Dedifferentiated amniotic fluid mesenchymal stem cell (primary cell): Measurements from ENCODE around the gene CYP39A1.
A peak's percentile ranks its signal among the peaks of the same experiment; 100 is the strongest.

Source experiments
- DNase-seq: peaks from one replicate; pipeline ENCODE4 v3.0.0-alpha.2; 2016; ENCODE audit errors: extremely low spot score

The CYP39A1 gene

DNA sequence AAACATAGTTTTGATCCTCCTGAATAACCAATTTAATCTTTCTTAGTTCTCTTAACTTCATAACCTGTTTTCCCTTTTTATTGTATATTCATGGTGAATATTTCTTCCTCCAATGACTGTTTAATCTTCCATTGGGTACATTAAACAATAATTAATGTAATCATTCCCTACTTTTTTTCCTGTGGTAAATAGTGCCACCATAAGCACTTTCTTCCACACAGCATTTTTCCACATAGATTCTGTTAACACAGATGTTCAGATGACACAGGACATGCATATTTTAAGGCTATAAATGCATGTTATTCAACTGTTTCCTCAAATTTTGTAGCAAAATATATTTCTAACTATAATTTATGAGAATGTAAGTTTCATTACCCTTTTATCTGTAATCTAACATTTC lies 61.9 kb downstream of the CYP39A1 start:
- DNase-seq, result no peak

DNA sequence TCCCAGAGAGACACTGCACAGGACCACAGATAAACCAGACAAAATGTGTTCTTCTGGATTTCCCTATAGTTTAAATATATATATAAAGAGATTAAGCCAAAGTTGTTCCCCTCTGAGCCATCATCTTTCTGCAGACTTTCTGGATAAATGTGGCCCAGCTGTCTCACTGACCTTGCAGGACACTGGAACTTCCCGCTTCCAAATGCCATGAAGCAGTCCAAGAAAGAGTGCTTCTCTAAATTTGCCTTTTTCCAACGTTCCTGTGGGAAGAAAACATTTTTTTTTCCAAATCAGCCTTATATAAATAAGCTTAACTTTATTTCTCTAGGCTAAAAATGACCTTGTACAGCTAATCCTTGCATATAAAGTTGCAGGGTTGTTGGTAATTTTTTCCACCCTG lies 65.7 kb downstream of the CYP39A1 start:
- DNase-seq, result no peak

DNA sequence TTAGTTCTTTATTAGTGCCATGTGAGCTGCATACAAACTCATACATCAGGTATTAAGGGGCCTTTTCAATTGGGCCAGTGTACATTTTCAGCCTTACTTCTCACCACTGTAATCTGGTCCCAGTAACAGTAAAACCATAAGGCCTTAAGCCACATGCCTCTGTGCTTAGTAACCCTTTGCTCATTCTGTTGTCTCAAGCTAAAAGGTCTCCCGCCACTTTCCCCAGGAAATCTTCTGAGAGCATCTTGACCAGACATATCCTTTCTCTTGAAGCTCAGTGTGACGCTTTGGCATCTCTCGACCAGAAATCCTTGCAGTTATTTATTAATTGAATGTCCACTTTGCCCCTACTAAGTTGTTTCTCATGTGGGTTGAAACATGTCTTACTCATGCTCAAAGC lies 68.0 kb downstream of the CYP39A1 start:
- DNase-seq, result no peak

DNA sequence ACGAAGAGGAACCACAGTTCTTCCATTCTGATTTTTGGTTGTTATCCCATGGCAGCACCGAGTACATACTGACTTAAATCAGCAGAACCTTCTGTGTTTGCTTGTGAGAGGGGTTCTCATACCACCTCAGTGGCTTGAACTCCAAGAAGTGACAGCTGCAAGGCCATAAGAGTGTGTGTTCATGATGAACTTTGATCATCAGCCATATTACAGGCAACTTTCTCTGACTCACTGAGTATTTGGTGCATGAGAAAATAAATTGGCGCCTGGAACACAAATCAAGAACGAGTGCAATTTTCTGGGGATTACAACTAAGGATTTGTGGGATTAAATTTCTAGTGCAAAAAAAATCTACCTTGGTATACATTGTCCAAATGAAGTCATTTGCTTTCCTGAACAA lies 68.9 kb downstream of the CYP39A1 start:
- no peak for DNase-seq

DNA sequence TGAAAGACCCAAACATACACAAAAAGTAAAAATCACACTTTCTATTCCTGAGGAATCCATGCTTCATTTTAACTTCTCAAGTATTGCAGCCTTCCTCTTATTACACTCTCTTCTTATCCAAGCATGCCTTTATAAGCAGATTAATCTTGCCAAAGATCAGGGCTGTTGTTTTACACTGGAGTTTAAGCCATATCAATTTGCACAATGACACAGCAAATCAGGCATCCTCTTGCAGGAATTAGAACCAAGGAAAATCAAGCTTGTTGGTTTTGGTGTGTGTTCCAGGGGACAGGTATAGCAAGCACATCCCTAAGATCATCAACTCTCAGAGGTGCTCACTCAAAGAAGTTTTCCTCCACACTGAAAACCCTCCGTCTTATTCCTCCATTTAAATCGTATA lies 69.5 kb downstream of the CYP39A1 start:
- DNase-seq, result peak; percentile 37

DNA sequence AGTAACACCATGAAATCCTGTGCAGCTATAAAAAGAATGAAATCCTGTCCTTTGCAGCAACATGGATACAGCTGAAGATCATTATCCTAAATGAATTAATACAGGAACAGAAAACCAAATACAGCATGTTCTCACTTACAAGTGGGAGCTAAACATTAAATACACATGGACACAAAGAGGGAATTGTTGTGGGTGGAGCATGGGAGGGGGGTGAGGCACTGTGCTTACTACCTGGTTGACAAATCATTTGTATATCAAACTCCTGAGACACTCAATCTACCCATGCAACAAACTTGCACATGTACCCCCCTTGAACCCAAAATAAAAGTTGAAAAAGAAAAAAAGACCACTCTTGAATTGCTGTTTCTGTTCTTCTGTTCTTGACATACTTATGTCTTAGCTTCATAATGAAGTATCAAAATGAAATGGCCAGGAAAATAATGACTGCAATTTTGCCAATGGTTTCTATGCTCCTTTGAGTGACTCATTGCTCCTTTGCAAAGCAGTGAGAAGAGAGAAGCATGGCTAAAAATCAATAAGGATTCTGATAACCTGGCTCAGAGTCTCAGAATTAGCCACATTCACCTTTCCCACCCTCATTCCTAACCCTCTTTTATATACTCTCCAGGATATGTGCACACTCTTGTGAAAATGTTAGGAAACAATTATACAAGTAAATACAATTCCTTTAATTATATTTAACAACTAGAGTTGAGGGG lies 71.0 kb downstream of the CYP39A1 start:
- DNase-seq, result no peak

DNA sequence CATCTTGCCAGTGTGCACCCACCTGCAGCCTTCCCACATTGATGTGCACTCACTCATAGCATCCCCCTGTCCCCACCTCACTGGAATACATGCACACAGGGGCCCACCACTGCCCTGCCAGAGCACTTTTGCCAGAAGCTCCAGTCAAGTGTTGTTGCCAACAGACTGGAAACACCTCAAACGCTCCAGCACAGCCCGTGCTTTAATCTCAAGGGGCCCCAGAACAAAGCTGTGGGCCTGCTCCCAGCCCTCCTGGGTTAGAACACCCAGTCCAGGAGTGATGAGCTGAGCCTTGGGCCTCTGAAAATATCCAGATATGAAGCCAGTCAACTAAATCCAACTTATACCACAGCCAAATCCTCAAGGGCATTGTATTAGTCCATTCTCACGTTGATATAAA lies 77.1 kb downstream of the CYP39A1 start:
- no peak for DNase-seq

DNA sequence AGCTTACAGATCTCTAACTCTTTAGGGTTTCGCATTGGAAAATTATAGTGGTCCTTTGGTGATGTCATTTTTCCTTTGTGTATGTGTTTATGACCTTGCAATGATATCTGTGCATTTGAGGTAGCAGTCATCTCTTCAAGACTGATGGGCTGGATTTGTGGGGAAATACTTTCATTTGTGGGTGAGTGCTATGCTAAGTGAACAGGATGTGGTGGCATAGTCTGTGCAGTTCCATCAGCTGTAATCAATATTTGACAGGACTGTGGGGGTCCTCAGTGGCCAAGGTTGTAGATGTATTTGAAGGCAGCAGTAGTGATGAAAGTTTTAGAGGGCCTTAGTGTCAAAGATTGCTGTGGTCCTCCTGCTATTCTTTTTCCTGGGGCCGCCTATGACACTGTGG lies 79.5 kb downstream of the CYP39A1 start:
- no peak for DNase-seq

DNA sequence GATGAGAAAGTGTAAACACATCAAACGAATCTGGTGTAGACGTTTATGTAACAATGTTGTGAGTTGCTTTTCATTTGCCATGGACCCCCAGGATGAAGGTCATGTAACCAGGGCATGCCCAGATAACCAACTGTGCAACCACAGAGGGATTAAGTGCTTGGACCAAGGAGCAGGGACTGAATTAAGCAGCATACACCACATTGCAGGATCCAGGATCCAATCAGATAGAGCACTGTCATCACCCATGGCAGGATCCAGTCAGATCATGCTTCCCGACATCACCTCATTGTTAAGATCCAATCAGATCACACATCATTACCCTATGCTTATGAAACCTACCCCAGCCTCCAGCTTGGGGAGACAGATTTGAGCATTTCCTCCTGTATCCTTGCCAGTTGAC lies 87.1 kb downstream of the CYP39A1 start:
- DNase-seq, result no peak

DNA sequence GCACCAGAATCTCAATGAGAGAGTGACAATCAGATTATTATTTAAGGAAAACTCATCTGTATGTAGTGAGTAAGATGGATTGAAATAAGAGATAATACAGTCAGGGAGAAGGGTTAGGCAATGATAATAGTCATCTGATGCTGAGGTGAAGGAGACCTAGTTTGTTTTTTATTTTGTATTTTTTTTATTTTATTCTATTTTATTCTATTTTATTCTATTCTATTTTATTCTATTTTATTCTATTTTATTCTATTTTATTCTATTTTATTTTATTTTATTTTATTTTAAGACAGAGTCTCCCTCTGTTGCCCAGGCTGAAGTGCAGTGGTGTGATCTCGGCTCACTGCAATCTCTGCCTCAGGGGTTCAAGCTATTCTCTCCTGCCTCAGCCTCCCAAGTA lies 88.7 kb downstream of the CYP39A1 start:
- no peak for DNase-seq

DNA sequence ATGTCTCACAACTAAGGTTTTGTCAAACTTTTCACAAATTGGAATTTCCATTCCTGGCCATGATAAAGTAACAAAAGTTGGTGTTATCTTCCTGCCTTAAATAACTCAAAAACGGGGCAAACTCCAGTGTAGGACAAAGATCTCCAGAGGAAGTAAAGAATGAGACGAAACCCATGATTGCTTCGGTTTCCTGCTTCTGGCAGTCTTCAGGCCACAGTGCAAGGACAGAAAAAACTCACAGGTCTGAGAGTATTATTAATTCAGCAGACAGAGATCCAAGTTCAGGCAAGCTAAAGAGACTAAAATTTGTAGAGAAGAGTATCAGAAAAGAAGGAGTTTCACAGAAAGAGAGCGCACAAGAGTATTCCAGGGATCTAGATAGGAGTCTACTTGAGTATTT lies 96.6 kb downstream of the CYP39A1 start:
- DNase-seq, result no peak

DNA sequence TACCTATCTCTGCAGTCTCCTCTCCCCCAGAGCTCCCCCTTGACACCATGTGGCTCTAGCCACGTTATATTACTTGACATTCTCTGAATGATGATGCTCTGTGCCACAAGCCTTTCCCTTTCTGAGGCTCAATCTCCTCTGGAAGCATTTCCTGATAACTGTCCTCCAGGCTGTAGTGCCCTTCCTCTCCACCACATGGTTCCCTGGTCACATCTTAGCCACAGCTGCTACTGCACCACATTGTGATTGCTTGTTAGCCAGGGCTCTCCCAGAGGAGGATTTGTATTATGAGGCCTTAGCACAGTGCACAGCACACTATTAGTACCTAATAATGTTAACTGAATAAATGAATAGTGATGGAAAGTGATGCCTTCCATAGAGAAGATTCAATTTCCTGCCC lies 97.5 kb downstream of the CYP39A1 start:
- DNase-seq, result no peak

DNA sequence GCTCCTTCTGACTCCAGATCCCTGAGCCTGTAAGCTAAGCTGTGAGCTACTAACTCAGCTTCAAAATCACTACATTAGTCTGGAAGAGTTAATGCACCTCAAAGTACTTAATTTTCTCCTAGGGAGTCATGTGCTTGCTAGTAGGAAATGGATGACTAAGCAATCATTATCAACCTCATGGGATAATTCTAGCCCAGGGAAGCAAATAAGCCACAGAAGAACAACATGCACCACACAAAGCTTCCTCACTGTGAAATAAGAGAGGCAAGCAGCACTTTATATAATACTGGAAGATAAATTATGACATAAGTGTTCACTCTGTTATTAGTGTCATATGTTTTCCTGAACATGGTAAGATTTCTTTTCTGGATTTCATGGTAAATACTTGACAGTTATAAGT lies 103.5 kb downstream of the CYP39A1 start:
- no peak for DNase-seq

DNA sequence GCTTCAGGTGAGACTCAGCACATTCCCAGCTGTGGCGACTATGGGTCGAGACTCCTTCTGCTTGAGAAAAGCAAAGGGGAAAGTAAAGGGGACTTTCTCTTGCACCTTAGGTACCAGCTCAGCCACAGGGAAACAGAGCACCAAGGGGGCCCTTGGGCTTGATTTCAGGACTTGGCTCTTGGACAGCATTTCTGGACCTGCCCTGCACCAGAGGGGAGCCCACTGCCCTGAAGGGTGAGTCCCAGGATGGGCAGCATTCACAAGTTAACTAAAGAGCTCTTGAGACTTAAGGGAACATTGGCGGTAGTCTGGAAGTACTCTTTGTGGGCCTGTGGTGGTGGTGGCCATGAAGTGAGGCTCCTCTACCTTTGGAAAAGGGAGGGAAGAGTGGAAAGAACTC lies 111.1 kb downstream of the CYP39A1 start:
- DNase-seq, result no peak

DNA sequence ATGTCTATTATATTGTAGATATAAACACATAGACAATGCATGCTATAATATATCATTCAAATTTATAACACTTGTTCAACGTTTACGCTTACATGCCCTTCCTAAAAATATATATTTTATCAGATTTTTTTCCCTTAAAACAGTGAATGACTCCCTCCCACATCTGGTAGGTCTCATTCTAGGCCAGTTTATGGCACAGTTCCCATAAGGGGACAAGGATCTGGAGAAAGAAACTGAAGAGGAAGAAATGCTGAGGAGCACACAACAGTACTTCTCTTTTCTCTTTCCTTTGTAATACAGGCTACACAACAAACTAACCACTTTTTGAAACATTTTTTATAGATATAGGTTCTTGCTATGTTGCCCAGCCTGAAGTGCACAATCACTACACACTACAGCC lies 112.8 kb downstream of the CYP39A1 start:
- no peak for DNase-seq

DNA sequence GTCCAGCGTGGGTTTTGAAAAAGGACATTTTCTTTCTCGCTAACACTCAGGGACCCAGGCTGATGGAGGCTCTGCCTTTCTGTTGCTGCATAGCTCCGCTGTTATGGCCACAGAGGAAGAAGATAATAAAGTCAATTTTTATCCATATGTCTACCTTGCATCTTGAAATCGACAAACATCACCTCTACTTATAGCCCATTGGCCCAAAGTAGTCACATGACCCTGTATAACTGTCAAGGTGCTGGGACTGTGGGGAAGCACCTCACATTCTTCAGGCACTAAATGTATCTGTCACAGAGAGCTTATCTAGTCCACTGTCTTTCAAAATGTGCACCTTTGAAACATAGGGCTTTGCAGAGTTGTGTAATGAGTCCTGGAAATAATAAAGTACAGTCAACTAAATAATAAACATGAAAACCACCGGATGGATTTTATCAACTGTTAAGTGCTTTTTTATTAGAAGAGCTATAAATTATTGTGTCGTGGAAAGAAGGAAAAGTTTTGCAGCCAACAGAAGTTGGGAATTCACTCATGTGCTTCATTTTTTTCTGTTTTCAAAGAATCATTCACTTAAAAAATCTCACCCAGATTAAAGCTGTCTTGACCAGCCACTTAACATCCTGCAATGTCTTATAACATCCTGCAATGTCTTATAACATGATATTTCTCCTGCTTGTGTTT lies 113.7 kb downstream of the CYP39A1 start:
- no peak for DNase-seq

DNA sequence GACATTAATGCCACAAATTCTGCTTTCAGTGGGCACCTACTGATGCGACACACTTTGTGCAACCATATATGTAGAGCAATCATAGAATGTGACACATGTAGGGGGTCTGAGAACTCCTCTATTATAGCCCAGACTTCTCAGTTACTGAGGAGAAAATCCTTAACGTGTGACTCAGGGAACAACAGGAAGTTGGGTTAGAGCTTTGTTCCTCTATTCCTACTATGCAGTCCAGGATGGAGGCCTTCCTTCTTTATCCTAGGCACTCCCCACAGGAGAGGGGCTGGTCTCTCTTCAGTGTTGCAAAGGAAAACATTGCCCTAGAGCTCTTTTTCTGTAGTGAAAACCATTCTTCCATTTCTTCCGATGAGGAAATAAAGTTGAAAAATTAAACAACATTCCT lies 121.7 kb downstream of the CYP39A1 start:
- no peak for DNase-seq

DNA sequence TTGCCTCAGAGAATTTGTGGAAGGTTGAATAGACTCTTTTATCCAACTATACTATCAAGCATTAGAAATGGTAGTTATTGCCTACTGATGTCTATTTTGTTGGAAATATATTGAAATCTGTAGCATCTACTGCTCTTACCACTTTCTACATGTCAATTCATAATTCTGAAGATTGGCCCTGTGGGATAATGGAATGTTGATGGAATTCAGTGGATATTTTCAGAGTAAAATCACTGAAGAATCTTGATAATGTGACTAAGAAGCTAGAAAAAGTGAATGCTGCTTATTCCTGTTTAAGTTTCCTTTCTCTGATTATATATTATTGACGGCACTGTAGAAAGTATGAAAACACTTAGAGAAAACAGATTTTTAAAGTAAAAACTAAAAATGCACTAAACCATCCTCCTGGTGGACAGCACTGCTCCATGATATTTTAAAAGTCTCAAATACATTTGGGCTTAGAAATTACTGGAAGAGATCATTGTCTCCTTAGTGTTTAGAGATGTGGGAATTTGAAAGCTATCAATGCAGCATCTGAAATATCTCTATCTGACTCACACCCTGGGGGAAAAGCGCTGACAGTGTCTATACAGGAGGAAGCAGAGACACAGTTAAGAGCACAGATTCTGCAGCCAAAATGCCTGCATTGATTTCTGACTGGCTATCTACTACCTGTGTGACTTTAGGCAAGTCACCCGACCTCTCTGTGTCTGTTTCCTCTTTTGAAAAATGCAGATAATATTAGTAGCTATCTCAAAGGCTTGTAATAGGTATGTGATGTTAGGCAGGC lies 123.5 kb downstream of the CYP39A1 start:
- DNase-seq, result peak; percentile 44

DNA sequence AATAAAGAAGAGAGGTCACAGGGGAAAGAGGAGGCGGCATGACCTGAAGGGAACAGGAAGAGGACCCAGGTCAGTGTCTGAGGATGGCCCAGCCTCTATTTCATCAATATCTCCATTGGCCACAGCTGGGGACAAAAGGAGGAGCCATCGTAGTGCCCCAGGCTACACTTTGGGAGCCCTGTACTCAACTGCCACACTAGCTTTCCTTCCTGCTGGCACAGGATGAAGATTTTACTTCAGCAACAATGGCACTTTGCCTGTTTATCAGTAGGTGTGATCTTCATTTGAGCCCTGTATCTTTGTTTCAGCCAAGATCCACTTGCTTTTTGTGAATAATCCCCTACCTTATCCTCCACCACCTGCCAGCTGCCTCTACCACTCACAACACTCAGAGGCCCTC lies 126.0 kb downstream of the CYP39A1 start:
- DNase-seq, result no peak

DNA sequence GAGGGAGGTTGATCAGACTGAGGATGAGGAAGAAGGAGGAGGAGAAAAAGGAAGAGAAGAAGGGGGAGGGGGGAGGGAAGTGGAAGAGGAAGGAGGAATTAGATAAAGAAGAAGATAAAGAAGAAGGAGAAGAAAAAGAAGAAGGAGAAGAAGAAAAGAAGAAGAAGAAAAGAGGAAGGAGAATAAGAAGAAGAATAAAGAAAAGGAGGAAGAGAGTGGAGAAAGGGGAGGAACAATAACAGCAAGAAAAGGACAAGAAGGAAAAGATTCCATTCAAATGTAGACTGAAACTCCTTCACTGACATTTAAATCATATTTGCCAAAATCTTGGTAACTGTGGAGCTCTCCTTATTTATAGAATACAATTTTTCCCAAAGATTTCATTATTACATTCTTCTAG lies 127.0 kb downstream of the CYP39A1 start:
- no peak for DNase-seq

DNA sequence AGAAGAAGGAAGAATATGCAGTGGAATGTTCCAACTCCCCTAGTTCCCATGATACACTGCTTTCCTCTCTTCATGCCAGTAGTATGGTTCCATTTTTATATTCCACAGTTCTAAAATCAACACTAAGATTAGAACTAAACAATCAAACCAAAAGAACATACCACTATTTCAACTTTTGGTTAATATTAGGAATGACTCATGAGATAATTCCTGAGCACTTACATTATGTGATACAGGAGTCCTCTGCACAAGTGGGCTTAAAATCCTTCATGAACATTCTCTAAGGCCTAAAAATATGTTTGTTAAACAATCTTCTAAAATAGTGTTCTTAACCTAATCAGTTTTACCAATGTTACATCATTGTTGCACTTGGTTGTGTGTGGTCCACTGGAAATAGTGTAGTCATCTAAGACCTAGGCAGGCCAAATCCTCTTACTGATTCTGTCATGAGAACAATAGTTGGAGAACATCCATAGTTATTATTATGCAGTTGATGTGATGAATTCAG lies 131.1 kb downstream of the CYP39A1 start:
- DNase-seq, result no peak

DNA sequence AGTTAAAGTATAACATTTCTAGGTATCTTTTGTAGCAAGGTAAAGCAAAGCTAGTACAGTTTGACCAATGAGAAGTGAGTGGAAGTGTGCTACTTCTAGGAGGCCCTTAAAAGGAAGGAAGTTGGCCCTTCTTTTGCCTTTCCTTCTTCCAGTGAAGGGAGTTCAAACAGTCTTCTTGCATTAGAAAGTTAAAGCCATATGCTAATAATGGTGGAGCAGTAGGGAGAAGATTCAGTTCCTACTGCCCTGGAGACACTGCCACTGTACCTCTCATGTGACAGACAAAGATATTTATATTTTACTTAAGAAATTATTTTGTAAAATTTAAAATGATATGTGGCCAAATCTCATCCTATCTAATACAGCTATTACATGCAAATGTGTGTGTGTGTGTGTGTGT lies 135.4 kb downstream of the CYP39A1 start:
- no peak for DNase-seq

DNA sequence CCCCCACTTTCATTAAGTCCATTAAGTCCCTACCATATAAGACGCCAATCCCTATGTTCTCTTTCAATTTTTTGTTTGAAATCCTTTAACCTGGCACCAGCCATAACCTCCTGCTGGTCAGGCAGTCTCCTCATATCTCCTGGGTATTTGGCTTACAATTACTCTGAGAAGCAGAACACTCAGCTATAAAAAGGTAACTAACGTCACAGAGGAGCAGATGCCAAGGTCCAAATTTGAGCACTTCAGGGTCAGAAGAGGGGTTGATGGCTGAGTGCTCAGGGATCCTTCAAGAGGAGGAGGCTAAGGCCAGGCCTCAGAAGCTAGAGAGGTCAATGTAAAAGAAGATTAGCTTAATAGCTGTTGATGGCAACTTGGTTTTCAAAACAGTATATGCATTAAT lies 139.1 kb downstream of the CYP39A1 start:
- DNase-seq, result no peak
